ENCODE measurements around the gene LIPK.

LIPK gene

GRCh38 chr10:88728107-88728763 is 22.2 kb downstream of the LIPK start:
- Histone ChIP-seq H4K20me1 (ENCODE audit: control insufficient read depth, insufficient read depth, low read depth, low read length) (no peaks in the 10 kb centered on the region), H3K9me3 (ENCODE audit: control insufficient read depth, insufficient read depth, low read length) (no peaks in the 10 kb centered on the region), H3K9me2 (replicated peaks; ENCODE audit: control insufficient read depth, low read length) (no peaks in the 10 kb centered on the region), H3K27ac (ENCODE audit: low read depth, low read length) (no peak overlapping the region), H3K4me1 (ENCODE audit: control insufficient read depth, low read length) (no peaks in the 10 kb centered on the region), H3K4me2 (ENCODE audit: low read length) (no peak overlapping the region), H3K36me3 (ENCODE audit: control insufficient read depth, low read length) (no peaks in the 10 kb centered on the region), H3K27me3 (ENCODE audit: control insufficient read depth, low read length) (peaks cover 6% of the 10 kb centered on the region; the same call in 1 of the 2 replicates), H3K79me2 (ENCODE audit: control insufficient read depth, low read length) (no peaks in the 10 kb centered on the region), H3K4me3 (ENCODE audit: low read length) (no peak overlapping the region), H3F3A (ENCODE audit: control insufficient read depth, insufficient read depth) (no peaks in the 10 kb centered on the region)
- TF ChIP-seq CTCF (IDR thresholded peaks at IDR 0.05; ENCODE audit: low read depth, low read length, poor library complexity, severe bottlenecking), result peak; percentile 67
- no peak for TF ChIP-seq EZH2phosphoT487 (IDR thresholded peaks at IDR 0.05; ENCODE audit: borderline replicate concordance, low read length)

GRCh38 chr10:88730864-88731263 is 24.8 kb downstream of the LIPK start:
- H3K9me3 ChIP-seq (ENCODE audit: control insufficient read depth, insufficient read depth, low read length), result no peaks in the 10 kb centered on the region
- TF ChIP-seq CTCF (IDR thresholded peaks at IDR 0.05; ENCODE audit: low read depth, low read length, poor library complexity, severe bottlenecking), result no peak
- no peak for TF ChIP-seq EZH2phosphoT487 (IDR thresholded peaks at IDR 0.05; ENCODE audit: borderline replicate concordance, low read length)
- no peaks in the 10 kb centered on the region for H3K36me3 ChIP-seq (ENCODE audit: control insufficient read depth, low read length)
- no peak overlapping the region for H3K27ac ChIP-seq (ENCODE audit: low read depth, low read length)
- H3K9me2 ChIP-seq (replicated peaks; ENCODE audit: control insufficient read depth, low read length), result no peaks in the 10 kb centered on the region
- H3K4me1 ChIP-seq (ENCODE audit: control insufficient read depth, low read length), result no peaks in the 10 kb centered on the region
- H4K20me1 ChIP-seq (ENCODE audit: control insufficient read depth, insufficient read depth, low read depth, low read length), result no peaks in the 10 kb centered on the region
- no peak overlapping the region for H3K4me3 ChIP-seq (ENCODE audit: low read length)
- H3K4me2 ChIP-seq (ENCODE audit: low read length), result no peak overlapping the region
- no peaks in the 10 kb centered on the region for H3F3A ChIP-seq (ENCODE audit: control insufficient read depth, insufficient read depth)
- H3K79me2 ChIP-seq (ENCODE audit: control insufficient read depth, low read length), result no peaks in the 10 kb centered on the region
- H3K27me3 ChIP-seq (ENCODE audit: control insufficient read depth, low read length), result 0 out of 2 replicates have a peak, but pooled peaks cover 2% of the 10 kb centered on the region

GRCh38 chr10:88731296-88731695 is 25.2 kb downstream of the LIPK start:
- H3K27ac ChIP-seq (ENCODE audit: low read depth, low read length), result no peak overlapping the region
- H3K9me2 ChIP-seq (replicated peaks; ENCODE audit: control insufficient read depth, low read length), result no peaks in the 10 kb centered on the region
- no peak overlapping the region for H3K4me2 ChIP-seq (ENCODE audit: low read length)
- no peaks in the 10 kb centered on the region for H3F3A ChIP-seq (ENCODE audit: control insufficient read depth, insufficient read depth)
- H3K9me3 ChIP-seq (ENCODE audit: control insufficient read depth, insufficient read depth, low read length), result no peaks in the 10 kb centered on the region
- TF ChIP-seq EZH2phosphoT487 (IDR thresholded peaks at IDR 0.05; ENCODE audit: borderline replicate concordance, low read length) (no peak), CTCF (IDR thresholded peaks at IDR 0.05; ENCODE audit: low read depth, low read length, poor library complexity, severe bottlenecking) (no peak)
- H3K4me3 ChIP-seq (ENCODE audit: low read length), result no peak overlapping the region
- H4K20me1 ChIP-seq (ENCODE audit: control insufficient read depth, insufficient read depth, low read depth, low read length), result no peaks in the 10 kb centered on the region
- H3K79me2 ChIP-seq (ENCODE audit: control insufficient read depth, low read length), result no peaks in the 10 kb centered on the region
- no peaks in the 10 kb centered on the region for H3K36me3 ChIP-seq (ENCODE audit: control insufficient read depth, low read length)
- no peaks in the 10 kb centered on the region for H3K27me3 ChIP-seq (ENCODE audit: control insufficient read depth, low read length)
- no peaks in the 10 kb centered on the region for H3K4me1 ChIP-seq (ENCODE audit: control insufficient read depth, low read length)

Measured in DOHH2 (cell line).